Stimulated activated CD8-positive, alpha-beta memory T cell treated with anti-CD3 and anti-CD28 coated beads, Interleukin-7, amount 100 ng/mL, for 1 hour (primary cell): Measurements from ENCODE around the gene FN1.
"Not testable (repeated sequence)": the region's sequence is repeated elsewhere in the genome, so short reads cannot be mapped to it uniquely, and the experiment has no call there.

Source experiments
- DNase-seq, 2 donors: peaks; one replicate each; pipeline ENCODE4 v3.0.0-alpha.2; 2020; ENCODE audit warnings: low read depth in 2 of 2

FN1 gene

DNA sequence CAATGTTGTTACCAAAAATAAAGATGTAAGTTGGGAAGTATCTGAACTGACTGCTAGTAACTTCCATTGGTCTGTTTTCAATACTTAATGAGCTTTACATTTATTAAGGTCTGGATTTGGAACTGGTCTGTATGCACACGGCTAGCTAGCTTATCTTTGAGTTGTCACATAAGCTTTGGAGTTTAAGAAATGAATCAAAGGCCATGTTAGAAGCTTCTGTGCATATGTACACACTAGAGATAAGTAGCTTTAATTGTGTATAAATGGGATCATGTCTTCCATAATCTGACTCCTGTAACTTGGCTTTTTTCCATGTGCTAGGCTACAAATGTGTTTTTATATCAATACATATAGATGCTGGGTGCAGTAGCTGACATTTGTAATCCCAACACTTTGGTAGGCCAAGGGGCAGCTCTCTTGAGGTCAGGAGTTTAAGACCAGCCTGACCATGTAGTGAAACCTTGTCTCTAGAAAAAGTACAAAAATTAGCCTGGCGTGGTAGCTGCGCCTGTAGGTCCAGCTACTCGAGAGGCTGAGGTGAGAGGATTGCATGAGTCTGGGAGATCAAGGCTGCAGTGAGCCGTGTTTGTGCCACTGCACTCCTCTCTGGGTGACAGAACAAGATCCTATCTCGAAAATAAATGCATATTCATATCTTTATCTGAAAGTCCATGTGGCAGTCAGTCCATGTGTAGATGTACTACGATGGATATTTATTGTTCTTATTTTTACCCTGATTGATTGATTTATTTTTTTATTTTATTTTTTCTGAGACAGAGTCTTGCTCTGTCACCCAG lies 96.8 kb downstream of the FN1 start:
- DNase-seq: no peak

DNA sequence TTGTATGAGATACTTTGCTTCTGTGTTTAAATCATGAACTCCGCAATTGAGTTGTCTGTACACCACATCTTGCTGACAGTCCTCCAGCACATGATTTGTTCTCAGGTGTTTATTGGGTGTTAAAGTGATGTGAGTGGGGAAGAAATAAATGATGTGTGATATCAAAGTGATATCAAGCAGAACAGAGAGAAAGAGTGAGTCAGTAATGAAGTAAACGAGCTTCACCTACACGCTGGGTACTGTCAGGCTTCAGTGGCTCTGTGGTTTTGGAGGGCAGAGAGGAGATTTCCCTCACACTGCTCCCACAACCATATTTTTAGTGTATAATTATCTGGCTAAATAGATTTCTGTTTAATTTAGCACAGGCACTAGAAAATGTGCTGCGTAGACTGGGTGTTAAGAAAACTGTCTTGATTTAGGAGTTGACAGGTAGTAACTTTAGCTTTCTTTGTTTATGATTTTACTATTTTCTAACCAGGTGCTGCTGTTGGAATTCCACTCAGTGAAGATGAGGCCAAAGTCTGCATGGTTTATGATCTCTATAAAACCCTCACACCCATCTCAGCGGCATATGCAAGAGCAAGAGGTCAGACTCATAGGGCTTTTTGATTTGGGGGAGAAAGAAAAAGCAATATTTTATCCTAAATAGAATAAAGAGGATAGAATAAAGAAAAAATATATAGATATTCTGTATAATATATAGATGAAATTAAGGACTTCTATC lies 102.8 kb downstream of the FN1 start:
- DNase-seq: no peak

DNA sequence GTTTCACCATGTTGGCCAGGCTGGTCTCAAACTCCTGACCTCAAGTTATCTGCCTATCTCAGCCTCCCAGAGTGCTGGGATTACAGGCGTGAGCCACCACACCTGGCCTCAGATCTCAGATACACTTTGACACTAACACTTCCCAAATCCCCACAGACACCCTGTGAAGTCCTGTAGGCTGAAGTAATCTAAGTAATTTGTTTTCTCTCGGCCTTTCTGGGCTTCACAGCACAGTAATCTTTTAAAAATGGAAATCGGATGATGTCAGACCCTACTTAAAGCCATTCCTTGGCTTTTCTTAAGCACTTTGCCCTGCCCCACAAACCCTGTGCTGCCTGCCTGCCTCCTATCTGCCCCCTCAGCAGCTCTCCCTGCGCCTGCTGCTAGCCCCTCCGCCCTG lies 107.8 kb downstream of the FN1 start:
- DNase-seq: no peak

- DNase-seq: no peak
These were observed 111.1 kb downstream of the FN1 start for GRCh38 chr2:215324811-215325210.

GRCh38 chr2:215320679-215321078 lies 115.2 kb downstream of the FN1 start:
- no peak for DNase-seq

GRCh38 chr2:215320102-215320501 lies 115.8 kb downstream of the FN1 start:
- no peak for DNase-seq

DNA sequence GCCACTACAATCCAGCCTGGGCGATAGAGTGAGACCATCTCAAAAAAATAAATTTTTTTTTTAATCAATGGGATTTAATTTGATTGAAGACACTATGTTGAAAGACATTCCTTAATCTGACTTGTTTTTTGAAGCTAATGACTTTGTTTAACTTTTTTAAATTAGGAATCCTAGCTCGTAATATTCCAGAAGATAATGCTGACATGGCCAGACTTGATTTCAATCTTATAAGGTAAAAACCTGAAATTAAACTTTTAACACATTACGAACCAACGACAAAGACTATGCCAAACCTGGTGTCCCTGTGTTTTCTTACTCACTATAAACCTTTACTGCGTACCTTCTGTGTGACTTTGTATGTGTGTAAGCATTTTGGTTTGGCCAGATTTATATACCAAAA lies 116.4 kb downstream of the FN1 start:
- no peak for DNase-seq

DNA sequence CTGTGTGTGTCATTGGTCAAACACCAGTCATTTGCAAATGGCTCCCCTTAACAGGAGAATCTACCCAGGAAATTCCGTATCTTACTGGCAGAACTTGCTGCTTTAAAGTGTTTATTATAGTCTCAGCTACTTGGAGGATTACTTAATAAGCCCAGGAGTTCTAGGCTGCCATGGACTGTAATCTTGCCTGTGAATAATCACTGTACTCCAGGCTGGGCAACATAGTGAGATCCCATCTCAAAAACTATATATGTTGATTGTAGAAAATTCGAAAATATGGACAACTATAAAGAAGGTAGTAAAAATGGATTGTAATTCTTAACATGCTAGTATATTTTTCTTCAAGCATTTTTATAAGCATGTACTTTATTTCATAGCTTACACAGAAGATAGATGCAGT lies 119.5 kb downstream of the FN1 start:
- DNase-seq: no peak

DNA sequence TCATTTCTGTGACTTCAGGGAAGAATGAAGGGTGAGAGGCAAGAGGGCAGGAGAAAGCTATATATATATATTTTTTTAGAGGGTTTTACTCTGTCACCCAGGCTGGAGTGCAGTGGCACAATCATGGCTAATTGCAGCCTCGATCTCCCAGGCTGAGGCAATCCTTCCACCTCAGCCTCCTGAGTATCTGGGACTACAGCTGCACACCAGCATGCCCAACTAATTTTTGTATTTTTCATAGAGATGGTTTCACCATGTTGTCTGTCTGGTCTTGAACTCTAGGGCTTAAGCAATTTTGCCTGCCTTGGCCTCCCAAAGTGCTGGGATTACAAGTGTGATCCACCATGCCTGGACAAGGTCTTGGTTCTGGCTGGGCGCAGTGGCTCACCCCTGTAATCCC lies 120.6 kb downstream of the FN1 start:
- DNase-seq: no peak

DNA sequence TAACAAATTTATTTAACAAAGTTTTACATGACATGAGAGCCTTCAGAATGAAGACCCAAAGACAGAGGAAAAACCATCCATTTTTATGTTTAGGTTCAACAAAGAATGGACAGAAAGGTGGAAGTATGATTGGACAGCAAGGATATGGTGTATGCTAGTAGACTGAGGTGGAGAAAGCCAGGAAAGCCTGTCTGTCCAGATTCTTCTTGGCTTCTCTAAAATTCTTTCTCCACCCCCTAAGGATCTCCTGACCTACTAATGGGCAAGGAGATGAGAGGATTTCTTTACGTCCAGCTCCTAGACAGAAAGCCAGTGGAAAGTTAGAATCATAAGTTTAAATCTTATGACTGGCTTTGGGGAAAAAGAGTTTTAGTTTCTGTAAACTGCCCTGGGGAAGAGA lies 121.0 kb downstream of the FN1 start:
- no peak for DNase-seq

GRCh38 chr2:215313255-215313613 lies 122.6 kb downstream of the FN1 start:
- DNase-seq: no peak

DNA sequence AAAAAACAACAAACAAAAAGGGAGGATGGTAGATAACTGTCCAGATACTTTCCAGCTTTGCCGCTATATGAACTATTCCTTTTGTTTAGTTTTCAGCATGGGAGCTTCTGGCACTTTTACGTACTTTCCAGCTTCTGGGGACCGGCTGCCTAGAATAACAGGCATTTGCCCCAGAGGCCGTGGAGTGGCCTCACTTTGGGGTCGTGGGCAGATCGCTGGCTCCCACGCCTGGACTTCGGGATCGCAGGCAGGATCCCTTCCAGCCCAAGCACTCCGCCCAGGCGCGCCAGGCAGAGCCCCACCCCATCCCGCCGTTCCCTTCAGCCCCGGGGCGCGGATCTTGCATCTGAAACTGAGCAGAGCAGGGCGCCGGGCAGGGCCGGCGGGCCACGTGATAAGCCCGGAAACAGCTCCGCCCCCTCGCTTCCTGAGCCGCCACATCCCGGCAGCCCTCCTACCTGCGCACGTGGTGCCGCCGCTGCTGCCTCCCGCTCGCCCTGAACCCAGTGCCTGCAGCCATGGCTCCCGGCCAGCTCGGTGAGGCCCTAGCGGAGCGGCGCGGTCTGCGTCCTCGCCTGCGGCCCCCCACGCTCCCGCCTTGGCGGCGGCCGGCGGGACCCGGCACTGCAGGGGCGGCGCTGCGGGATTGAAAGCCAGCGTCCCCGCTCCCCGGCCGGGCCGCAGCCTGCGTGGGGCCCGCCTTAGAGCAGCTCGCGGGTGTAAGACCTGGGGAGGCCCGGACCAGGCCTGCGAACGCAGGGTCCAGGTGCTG lies 124.1 kb downstream of the FN1 start, which contains the start of gene ATIC:
Gene ATIC, plus strand, starts transcription at position 435 of the 772 bp plus-strand sequence. Its CDS starts 84 bp downstream, at position 519.
- peak; percentile 76 to 78 for DNase-seq

DNA sequence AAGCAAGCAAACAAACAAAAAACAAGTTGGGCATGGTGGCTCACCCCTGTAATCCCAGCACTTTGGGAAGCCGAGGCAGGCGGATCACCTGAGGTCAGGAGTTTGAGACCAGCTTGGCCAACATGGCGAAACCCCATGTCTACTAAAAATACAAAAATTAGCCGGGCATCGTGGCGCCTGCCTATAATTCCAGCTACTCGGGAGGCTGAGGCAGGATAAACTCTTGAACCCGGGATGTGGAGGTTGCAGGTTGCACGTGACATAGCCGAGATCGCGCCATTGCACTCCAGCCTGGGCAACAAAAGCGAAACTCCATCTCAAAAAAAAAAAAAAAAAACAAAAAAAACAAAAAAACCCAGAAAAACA lies 124.6 kb downstream of the FN1 start:
- not testable (repeated sequence) for DNase-seq
